Hematopoietic multipotent progenitor cell (in vitro differentiated cells): ENCODE results near the gene RAD17. TPM values are rescaled to one million over a fixed set of nuclear protein-coding genes. Genes with fewer than 3 reads are reported as not detected.
"Not testable (repeated sequence)": the region's sequence is repeated elsewhere in the genome, so short reads cannot be mapped to it uniquely, and the experiment has no call there.

ENCODE experiments used
- DNase-seq, 3 donors: peaks; one replicate each; pipeline ENCODE4 v3.0.0-alpha.2; 2011 to 2015; ENCODE audit warnings: low read depth in 2 of 3, low spot score in 2 of 3
- total RNA-seq: library from RNA; depleted of rRNA; stranded (reverse); fragments of >200 nt; gene quantifications from one replicate; pipeline ENCODE4 v1.2.3, GENCODE V29; 2012

Gene RAD17
- 8.6 TPM for total RNA-seq

- DNase-seq, result peak; percentile 90 to 96 (median 94)
These were observed at the start of gene RAD17, which contains the start of the genes AK6 and TAF9 for GRCh38 chr5:69369340-69370121. RAD17 (plus strand) TSS chr5:69369818; CDS start chr5:69372209, 2,391 bp downstream. AK6 (minus strand) TSS chr5:69369520; CDS start chr5:69369490, 30 bp downstream. TAF9 (minus strand) TSS chr5:69369520; CDS start chr5:69365737, 3,783 bp downstream.

- no peak for DNase-seq
These were observed 43.3 kb upstream of the RAD17 start for GRCh38 chr5:69326365-69326764.

- no peak for DNase-seq
These were observed 39.6 kb upstream of the RAD17 start for GRCh38 chr5:69329905-69330489.

- peak in 2 of 3 donors; percentile 26 to 41 for DNase-seq
These were observed 37.8 kb upstream of the RAD17 start for GRCh38 chr5:69331528-69332445.

GRCh38 chr5:69333668-69334315 is 35.8 kb upstream of the RAD17 start:
- DNase-seq, result not testable (repeated sequence)

GRCh38 chr5:69334793-69335268 is 34.8 kb upstream of the RAD17 start:
- peak; percentile 47 to 84 (median 83) for DNase-seq

- DNase-seq, result no peak
These were observed 34.2 kb upstream of the RAD17 start for GRCh38 chr5:69335341-69335935.

GRCh38 chr5:69341520-69342161 is 28.0 kb upstream of the RAD17 start:
- no peak for DNase-seq

GRCh38 chr5:69343083-69343482 is 26.5 kb upstream of the RAD17 start:
- DNase-seq, result no peak

GRCh38 chr5:69350664-69351063 is 19.0 kb upstream of the RAD17 start:
- no peak for DNase-seq

GRCh38 chr5:69359699-69360098 is 9.9 kb upstream of the RAD17 start:
- DNase-seq, result no peak

GRCh38 chr5:69360442-69360841 is 9.2 kb upstream of the RAD17 start:
- DNase-seq, result no peak

- DNase-seq, result peak in 2 of 3 donors; percentile 24 to 49
These were observed 5.2 kb upstream of the RAD17 start for GRCh38 chr5:69364414-69364813.

GRCh38 chr5:69364850-69365249 is 4.8 kb upstream of the RAD17 start:
- DNase-seq, result no peak

- no peak for DNase-seq
These were observed 1.8 kb upstream of the RAD17 start for GRCh38 chr5:69367697-69368279.

- peak in 2 of 3 donors; percentile 25 to 49 for DNase-seq
These were observed 919 bp upstream of the RAD17 start for GRCh38 chr5:69368458-69369339.

- DNase-seq, result not testable (repeated sequence)
These were observed 717 bp downstream of the RAD17 start for GRCh38 chr5:69370335-69370734.

GRCh38 chr5:69372394-69372793 is 2.8 kb downstream of the RAD17 start:
- DNase-seq, result no peak
